HCT116 (cell line): Measurements from ENCODE around the gene DDX24. TPM values are rescaled to one million over a fixed set of nuclear protein-coding genes. Genes with fewer than 3 reads are reported as not detected.

Experiments
- ATAC-seq: fragments of 200-7000 bp; cut with Tn5 transposase; 2 replicates; pipeline ENCODE4 v1.9.1; 2020; ENCODE audit warnings: mild to moderate bottlenecking, moderate library complexity
- BruUV-seq: library from RNA; stranded (reverse); fragments of 400-500 nt; replicated peaks from 2 replicates; lab custom pipeline; 2021; lab: Mats Ljungman, UMichigan
- CTCF ChIA-PET: fragments of 300-600 bp; sonication (Branson Sonifier 250); formaldehyde crosslinking; loops from one replicate; lab custom pipeline; 2021; ENCODE audit warnings: antibody characterized with exemption; lab: Charles Lee
- POLR2A ChIA-PET: fragments of 300-600, 350-600 bp; sonication (Branson Sonifier 250); formaldehyde crosslinking; loops from one replicate; lab custom pipeline; 2021; ENCODE audit warnings: antibody characterized with exemption; lab: Charles Lee
- RAD21 ChIA-PET, 2 experiments: fragments of 300-600 bp; sonication (Branson Sonifier 250); formaldehyde crosslinking; loops; one replicate each; lab custom pipeline; 2023; ENCODE audit warnings: low total read pairs in 2 of 2; ENCODE audit not compliant: uncharacterized antibody in 2 of 2, unreplicated experiment in 2 of 2, low non-redundant PET in 1 of 2; lab: Charles Lee
- DNase-seq: peaks from one replicate; pipeline ENCODE4 v3.0.0-alpha.2; 2010; ENCODE audit warnings: low read depth, low spot score
- H2AFZ ChIP-seq: fragments of 200-600 bp; shearing (Covaris generic), sonication (generic); 2 replicates; pipeline ENCODE4 v1.6.1; 2017; ENCODE audit warnings: low read depth, mixed run types, mixed read lengths, antibody characterized with exemption, low read length; ENCODE audit not compliant: poor library complexity, severe bottlenecking
- H3K27ac ChIP-seq: 2 replicates; pipeline ENCODE4 v1.5.1; 2012; ENCODE audit warnings: low read depth, low read length
- H3K27me3 ChIP-seq: fragments of 200-600 bp; sonication (generic); 2 replicates; pipeline ENCODE4 v1.6.1; 2016; ENCODE audit warnings: mixed run types, low read length, mixed read lengths; ENCODE audit not compliant: insufficient read depth
- H3K36me3 ChIP-seq, 2 experiments: fragments of 200-500 bp in 1 of 2; fragments of 200-600 bp in 1 of 2; sonication (Bioruptor generic) in 1 of 2; sonication (generic) in 1 of 2; 2 replicates each; pipeline versions ENCODE4 v1.5.1 to v1.6.1; 2014 to 2016; ENCODE audit warnings: low read length in 2 of 2, inconsistent platforms in 1 of 2, mixed read lengths in 1 of 2, mixed run types in 1 of 2; ENCODE audit not compliant: insufficient read depth in 2 of 2, control insufficient read depth in 1 of 2
- H3K4me1 ChIP-seq, 2 experiments: fragments of 200-600 bp in 1 of 2; sonication (generic) in 1 of 2; 2 replicates each; pipeline versions ENCODE4 v1.5.1 to v1.6.1; 2012 to 2017; ENCODE audit warnings: low read length in 2 of 2, inconsistent platforms in 1 of 2, mild to moderate bottlenecking in 1 of 2, mixed read lengths in 1 of 2, mixed run types in 1 of 2, moderate library complexity in 1 of 2; ENCODE audit not compliant: insufficient read depth in 2 of 2, control insufficient read depth in 1 of 2
- H3K4me2 ChIP-seq: fragments of 200-600 bp; sonication (generic); 2 replicates; pipeline ENCODE4 v1.6.1; 2017; ENCODE audit warnings: mixed run types, low read length, mixed read lengths
- H3K4me3 ChIP-seq, 2 experiments: fragments of 200-600 bp in 1 of 2; sonication (generic) in 1 of 2; replicated peaks in 1 of 2; 2 replicates each; pipeline ENCODE4 v1.5.1; 2011 to 2016; ENCODE audit warnings: low read length in 2 of 2, control low read depth in 1 of 2, low read depth in 1 of 2, mild to moderate bottlenecking in 1 of 2, mixed read lengths in 1 of 2, mixed run types in 1 of 2
- H3K79me2 ChIP-seq: fragments of 200-600 bp; sonication (generic); 2 replicates; pipeline ENCODE4 v1.6.1; 2017; ENCODE audit warnings: mild to moderate bottlenecking, mixed run types, low read length, moderate library complexity, mixed read lengths; ENCODE audit not compliant: insufficient read depth
- H3K9ac ChIP-seq: fragments of 200-600 bp; sonication (generic); 2 replicates; pipeline ENCODE4 v1.6.1; 2016; ENCODE audit warnings: low read length, mixed read lengths
- H3K9me2 ChIP-seq: fragments of 200-600 bp; sonication (generic), shearing (Covaris generic); 2 replicates; pipeline ENCODE4 v1.6.1; 2017; ENCODE audit warnings: mixed run types, mild to moderate bottlenecking, moderate library complexity; ENCODE audit not compliant: insufficient read depth
- H3K9me3 ChIP-seq, 2 experiments: fragments of 200-500 bp in 1 of 2; fragments of 200-600 bp in 1 of 2; sonication (Bioruptor generic) in 1 of 2; sonication (generic) in 1 of 2; 2 replicates each; pipeline ENCODE4 v1.6.1; 2014 to 2017; ENCODE audit warnings: low read length in 2 of 2, mixed read lengths in 2 of 2, inconsistent platforms in 1 of 2, low read depth in 1 of 2, mild to moderate bottlenecking in 1 of 2, mixed run types in 1 of 2, moderate library complexity in 1 of 2; ENCODE audit not compliant: control insufficient read depth in 1 of 2, insufficient read depth in 1 of 2
- H4K20me1 ChIP-seq: fragments of 200-600 bp; sonication (generic), shearing (Covaris generic); 2 replicates; pipeline ENCODE4 v1.6.1; 2017; ENCODE audit warnings: mixed run types, mild to moderate bottlenecking, moderate library complexity; ENCODE audit not compliant: insufficient read depth
- ATF3 ChIP-seq: IDR thresholded peaks from 2 replicates; pipeline ENCODE4 v1.6.1; 2012
- CEBPB ChIP-seq: IDR thresholded peaks from 2 replicates; pipeline ENCODE4 v1.6.1; 2012; ENCODE audit warnings: low read depth
- CTCF ChIP-seq, 3 experiments: fragments of 200-600 bp in 1 of 3; sonication (generic) in 1 of 3; IDR thresholded peaks in 2 of 3; conservative IDR thresholded peaks in 1 of 3; 2 replicates each; pipeline ENCODE4 v1.5.1; 2012 to 2017; ENCODE audit warnings: low read depth in 2 of 3, low read length in 2 of 3, antibody characterized with exemption in 1 of 3, borderline replicate concordance in 1 of 3, control low read depth in 1 of 3, mild to moderate bottlenecking in 1 of 3, mixed read lengths in 1 of 3, mixed run types in 1 of 3, moderate library complexity in 1 of 3; ENCODE audit not compliant: insufficient read depth in 1 of 3
- ELF1 ChIP-seq: IDR thresholded peaks from 2 replicates; pipeline ENCODE4 v1.6.1; 2012; ENCODE audit warnings: low read depth, borderline replicate concordance
- FOSL1 ChIP-seq: IDR thresholded peaks from 2 replicates; pipeline ENCODE4 v1.6.1; 2012; ENCODE audit warnings: low read depth
- JUND ChIP-seq: IDR thresholded peaks from 2 replicates; pipeline ENCODE4 v1.6.1; 2012
- MAX ChIP-seq: IDR thresholded peaks from 2 replicates; pipeline ENCODE4 v1.6.1; 2012
- POLR2AphosphoS5 ChIP-seq: IDR thresholded peaks from 2 replicates; pipeline ENCODE4 v1.6.1; 2011; ENCODE audit warnings: mild to moderate bottlenecking, low read depth, low read length, moderate library complexity
- RAD21 ChIP-seq: IDR thresholded peaks from 2 replicates; pipeline ENCODE4 v1.6.1; 2012; ENCODE audit warnings: low read depth, mild to moderate bottlenecking
- SP1 ChIP-seq: IDR thresholded peaks from 2 replicates; pipeline ENCODE4 v1.6.1; 2012; ENCODE audit warnings: low read depth
- SRF ChIP-seq: IDR thresholded peaks from 2 replicates; pipeline ENCODE4 v1.6.1; 2012; ENCODE audit warnings: low read depth
- TCF7L2 ChIP-seq: IDR thresholded peaks from 2 replicates; pipeline ENCODE4 v1.7.0; 2011; ENCODE audit warnings: borderline replicate concordance, inconsistent platforms; ENCODE audit not compliant: insufficient read depth, insufficient read length; ENCODE audit errors: extremely low read depth
- YY1 ChIP-seq: IDR thresholded peaks from 2 replicates; pipeline ENCODE4 v1.6.1; 2011; ENCODE audit warnings: low read length, low read depth, moderate library complexity, mild to moderate bottlenecking; ENCODE audit not compliant: insufficient replicate concordance; ENCODE audit errors: extremely low read depth
- ZBTB33 ChIP-seq: IDR thresholded peaks from 2 replicates; pipeline ENCODE4 v1.6.1; 2011; ENCODE audit warnings: mild to moderate bottlenecking, low read length, moderate library complexity; ENCODE audit not compliant: insufficient replicate concordance; ENCODE audit errors: extremely low read depth
- intact Hi-C: fragments of 100-400 bp; cut with micrococcal nuclease; formaldehyde crosslinking; loops from 2 replicates; pipeline ENCODE4 v1.10.0; 2022
- total RNA-seq: library from RNA; stranded (reverse); gene quantifications from one replicate; pipeline ENCODE4 v1.2.1, GENCODE V29; 2021; ENCODE audit not compliant: unreplicated experiment

Gene DDX24
- total RNA-seq, 1 experiment from 2014 or later, result 169 TPM

- no peak overlapping the region for H3K4me3 ChIP-seq
- no peaks in the 10 kb centered on the region for H3K9me3 ChIP-seq
- no peak for DNase-seq
- no peak overlapping the region for H3K27ac ChIP-seq
- no peak overlapping the region for H3K4me2 ChIP-seq
- H3K79me2 ChIP-seq, result no peaks in the 10 kb centered on the region
- BruUV-seq, result no TSS peak
- H3K36me3 ChIP-seq, result no peaks in the 10 kb centered on the region
- RAD21 ChIA-PET, result no interaction called here
- H4K20me1 ChIP-seq, result no peaks in the 10 kb centered on the region
- POLR2A ChIA-PET, result interaction anchor here (0.6 kb wide), 1 partner anchor 1311 kb away, joined by 3 read pairs; no protein-coding TSS in a partner anchor
- no peak for ATAC-seq
- TF ChIP-seq JUND (no peak), POLR2AphosphoS5 (no peak), ZBTB33 (no peak), FOSL1 (no peak)
- no peaks in the 10 kb centered on the region for H3K27me3 ChIP-seq
- CTCF ChIA-PET, result interaction anchor here (0.8 kb wide), 1 partner anchor 32 kb away, joined by 3 read pairs; no protein-coding TSS in a partner anchor
- no peaks in the 10 kb centered on the region for H3K9me2 ChIP-seq
- no peak overlapping the region for H2AFZ ChIP-seq
- no peaks in the 10 kb centered on the region; a peak in 1 of 4 replicates for H3K4me1 ChIP-seq
- intact Hi-C loops, result no loop called here
- H3K9ac ChIP-seq, result no peak overlapping the region
Observed at GRCh38 chr14:94104731-94105130, 23.7 kb upstream of the DDX24 start.

- DNase-seq (no peak), ATAC-seq (no peak)
- no peak overlapping the region for H3K27ac ChIP-seq
- no peaks in the 10 kb centered on the region for H3K79me2 ChIP-seq
- intact Hi-C loops, result no loop called here
- H3K9ac ChIP-seq, result no peak overlapping the region
- CTCF ChIA-PET, result interaction anchor here (0.8 kb wide), 1 partner anchor 33 kb away, joined by 3 read pairs; no protein-coding TSS in a partner anchor
- no peaks in the 10 kb centered on the region; a peak in 1 of 4 replicates for H3K4me1 ChIP-seq
- H3K27me3 ChIP-seq, result no peaks in the 10 kb centered on the region
- H3K9me3 ChIP-seq, result no peaks in the 10 kb centered on the region
- no peaks in the 10 kb centered on the region for H4K20me1 ChIP-seq
- RAD21 ChIA-PET, result no interaction called here
- POLR2A ChIA-PET, result no interaction called here
- H3K9me2 ChIP-seq, result no peaks in the 10 kb centered on the region
- no peak overlapping the region for H2AFZ ChIP-seq
- H3K4me2 ChIP-seq, result no peak overlapping the region
- H3K4me3 ChIP-seq, result no peak overlapping the region
- no TSS peak for BruUV-seq
- H3K36me3 ChIP-seq, result no peaks in the 10 kb centered on the region
- TF ChIP-seq TCF7L2 (no peak), FOSL1 (no peak), MAX (no peak), SP1 (no peak), ATF3 (no peak), SRF (no peak), POLR2AphosphoS5 (no peak), CEBPB (no peak), CTCF (IDR thresholded peaks at IDR 0.05 in 2 of 3, conservative IDR thresholded peaks at IDR 0.05 in 1 of 3; ENCODE audit: borderline replicate concordance in 1 of 3, insufficient read depth in 1 of 3, low read depth in 2 of 3, low read length in 2 of 3) (no peak), YY1 (no peak), RAD21 (no peak), ELF1 (no peak)
Observed at GRCh38 chr14:94103554-94104150, 22.6 kb upstream of the DDX24 start.
